Transverse colon (tissue), 4 donors: ENCODE data around the gene SLMAP. TPM values are rescaled to one million over a fixed set of nuclear protein-coding genes. Genes with fewer than 3 reads are reported as not detected.
A peak's percentile ranks its signal among the peaks of the same experiment; 100 is the strongest.

ENCODE experiments used
- DNase-seq: peaks from one replicate; pipeline ENCODE4 v3.0.0-alpha.2; 2019
- H3K27ac ChIP-seq, 4 donors: fragments of 200-600 bp; sonication (generic); 2 replicates each; pipeline ENCODE4 v1.5.1; 2016 to 2018; ENCODE audit warnings: inconsistent platforms in 4 of 4
- H3K27me3 ChIP-seq: fragments of 200-600 bp; sonication (generic); 2 replicates; pipeline ENCODE4 v1.5.1; 2017; ENCODE audit warnings: inconsistent platforms
- H3K36me3 ChIP-seq, 4 donors: fragments of 200-600 bp; sonication (generic); 2 replicates each; pipeline ENCODE4 v1.5.1; 2017 to 2019; ENCODE audit warnings: inconsistent platforms in 4 of 4
- H3K4me1 ChIP-seq, 4 donors: fragments of 200-600 bp; sonication (generic); 2 replicates each; pipeline ENCODE4 v1.5.1; 2017 to 2020; ENCODE audit warnings: inconsistent platforms in 4 of 4
- H3K4me3 ChIP-seq, 4 donors: fragments of 200-600 bp; sonication (generic); 1 replicate in 1 of 4; 2 replicates in 3 of 4; pipeline versions ENCODE4 v1.5.1 to v1.6.1; 2017 to 2019; ENCODE audit warnings: inconsistent platforms in 4 of 4
- H3K9me3 ChIP-seq, 2 donors: fragments of 200-600 bp; sonication (generic); 2 replicates each; pipeline ENCODE4 v1.5.1; 2017 to 2019; ENCODE audit warnings: inconsistent platforms in 2 of 2
- CTCF ChIP-seq, 5 experiments: fragments of 200-600 bp in 3 of 5; fragments of 450-650 bp in 2 of 5; sonication (generic) in 3 of 5; IDR thresholded peaks; 1 replicate in 2 of 5; 2 replicates in 3 of 5; pipeline ENCODE4 v1.5.1; 2016 to 2017; ENCODE audit warnings: antibody characterized with exemption in 5 of 5, inconsistent platforms in 3 of 5, mild to moderate bottlenecking in 2 of 5, moderate library complexity in 1 of 5
- EP300 ChIP-seq: sonication (generic); formaldehyde crosslinking; IDR thresholded peaks from one replicate; pipeline ENCODE4 v1.6.1; 2017; ENCODE audit warnings: antibody characterized with exemption, low read depth
- POLR2A ChIP-seq: fragments of 450-650 bp; IDR thresholded peaks from one replicate; pipeline ENCODE4 v1.6.1; 2016; ENCODE audit warnings: antibody characterized with exemption, mild to moderate bottlenecking, moderate library complexity
- POLR2AphosphoS5 ChIP-seq, 3 donors: sonication (generic); formaldehyde crosslinking; IDR thresholded peaks; one replicate each; pipeline ENCODE4 v1.6.1; 2016; ENCODE audit warnings: antibody characterized with exemption in 3 of 3
- WGBS, 2 donors: methylation state at CpG; one replicate each; pipeline ENCODE4 v1.1.5; 2018; ENCODE audit warnings: low coverage in 1 of 2; 5-methylcytosine and 5-hydroxymethylcytosine counted together
- in situ Hi-C, 4 donors: fragments of 200-750 bp; cut with MboI; loops; one replicate each; pipeline versions ENCODE4 v1.15.0 to v1.15.1; 2017; ENCODE audit warnings: low sequenced_read_pairs in 3 of 4, low pct_ligation_motif_present in 1 of 4, low pct_unique_long_range_greater_than_20kb in 1 of 4
- intact Hi-C: fragments of 100-400 bp; cut with DNase I; formaldehyde crosslinking; loops from one replicate; pipeline ENCODE4 v1.15.1; 2023; ENCODE audit warnings: low total_unique reads
- total RNA-seq, 4 donors: library from RNA; depleted of rRNA; stranded (reverse); fragments of >200 nt; gene quantifications; one replicate each; pipeline ENCODE4 v1.1.0, GENCODE V29; 2016

The SLMAP gene
- total RNA-seq, 4 donors from 2014 or later, result 111 to 162 (median 119) TPM

GRCh38 chr3:57892423-57892822 is 136.3 kb downstream of the SLMAP start:
- H3K36me3 ChIP-seq, result no peaks in the 10 kb centered on the region
- peak overlapping the region; percentile 66 to 84 (median 80) for H3K27ac ChIP-seq
- peak overlapping the region in 3 of 4 donors; percentile 7 to 24 (median 20) for H3K4me3 ChIP-seq
- TF ChIP-seq CTCF (IDR thresholded peaks at IDR 0.05) (no peak), POLR2AphosphoS5 (IDR thresholded peaks at IDR 0.05) (no peak), EP300 (no peak), POLR2A (no peak)
- WGBS, 2 donors, result 80 to 96% methylated on average over 1 to 3 of the region's 3 CpGs
- peaks cover 0 to 18% (median 4%) of the 10 kb centered on the region in 4 donors for H3K4me1 ChIP-seq
- no peaks in the 10 kb centered on the region for H3K27me3 ChIP-seq
- H3K9me3 ChIP-seq, result no peaks in the 10 kb centered on the region
- DNase-seq, result no peak
- in situ Hi-C loops, result no loop called here
- intact Hi-C loops, result no loop called here

GRCh38 chr3:57893156-57893555 is 137.0 kb downstream of the SLMAP start:
- Histone ChIP-seq H3K36me3 (no peaks in the 10 kb centered on the region), H3K4me1 (peaks cover 0 to 18% (median 4%) of the 10 kb centered on the region in 4 donors), H3K27ac (peak overlapping the region; percentile 66 to 84 (median 80)), H3K9me3 (no peaks in the 10 kb centered on the region), H3K27me3 (no peaks in the 10 kb centered on the region), H3K4me3 (peak overlapping the region in 3 of 4 donors; percentile 7 to 24 (median 10))
- 88% methylated on average over 1 of the region's 1 CpG; no CpG with 5 or more reads in 1 of the 2 donors for WGBS, 2 donors
- no peak for DNase-seq
- in situ Hi-C loops (no loop called here), intact Hi-C loops (no loop called here)
- TF ChIP-seq POLR2A (no peak), CTCF (IDR thresholded peaks at IDR 0.05) (no peak), EP300 (no peak), POLR2AphosphoS5 (IDR thresholded peaks at IDR 0.05) (no peak)

- intact Hi-C loops (no loop called here), in situ Hi-C loops (no loop called here)
- DNase-seq, result no peak
- H3K27ac ChIP-seq, result peak overlapping the region; percentile 66 to 84 (median 80)
- H3K27me3 ChIP-seq, result no peaks in the 10 kb centered on the region
- no peaks in the 10 kb centered on the region for H3K36me3 ChIP-seq
- WGBS, 2 donors, result 73 to 83% methylated on average over 3 of the region's 3 CpGs
- TF ChIP-seq CTCF (IDR thresholded peaks at IDR 0.05) (no peak), POLR2A (no peak), POLR2AphosphoS5 (IDR thresholded peaks at IDR 0.05) (no peak), EP300 (no peak)
- H3K9me3 ChIP-seq, result no peaks in the 10 kb centered on the region
- peak overlapping the region in 2 of 4 donors; percentile 7 to 24 for H3K4me3 ChIP-seq
- peaks cover 0 to 18% (median 4%) of the 10 kb centered on the region in 4 donors for H3K4me1 ChIP-seq
Measured at GRCh38 chr3:57893668-57894067, 137.6 kb downstream of the SLMAP start.

- intact Hi-C loops, result no loop called here
- Histone ChIP-seq H3K27ac (peak overlapping the region; percentile 40 to 84 (median 80)), H3K36me3 (no peaks in the 10 kb centered on the region), H3K4me1 (peaks cover 0 to 18% (median 4%) of the 10 kb centered on the region in 4 donors), H3K9me3 (no peaks in the 10 kb centered on the region), H3K4me3 (no peak overlapping the region), H3K27me3 (no peaks in the 10 kb centered on the region)
- 56 to 59% methylated on average over 4 of the region's 4 CpGs for WGBS, 2 donors
- DNase-seq, result no peak
- no peak for TF ChIP-seq POLR2AphosphoS5 (IDR thresholded peaks at IDR 0.05)
- in situ Hi-C loops, result no loop called here
Measured at GRCh38 chr3:57896031-57896430, 139.9 kb downstream of the SLMAP start.

GRCh38 chr3:57896691-57897090 is 140.6 kb downstream of the SLMAP start:
- intact Hi-C loops, result no loop called here

More at GRCh38 chr3:57896691-57897090, 140.6 kb downstream of the SLMAP start:
- in situ Hi-C loops, result no loop called here
- WGBS, 2 donors, result 34 to 49% methylated on average over 4 of the region's 4 CpGs
- DNase-seq, result no peak
- H3K27ac ChIP-seq, result peak overlapping the region in 3 of 4 donors; percentile 76 to 84 (median 84)
- no peaks in the 10 kb centered on the region for H3K27me3 ChIP-seq
- H3K4me3 ChIP-seq, result no peak overlapping the region
- H3K4me1 ChIP-seq, result peaks cover 0 to 18% (median 4%) of the 10 kb centered on the region in 4 donors
- no peak for TF ChIP-seq POLR2A
- TF ChIP-seq CTCF (IDR thresholded peaks at IDR 0.05), result no peak
- no peak for TF ChIP-seq EP300
- no peak for TF ChIP-seq POLR2AphosphoS5 (IDR thresholded peaks at IDR 0.05)
- no peaks in the 10 kb centered on the region for H3K36me3 ChIP-seq
- H3K9me3 ChIP-seq, result no peaks in the 10 kb centered on the region
